Neural progenitor cell (in vitro differentiated cells): ENCODE results near the gene HCCS. TPM values are rescaled to one million over a fixed set of nuclear protein-coding genes. Genes with fewer than 3 reads are reported as not detected.

ENCODE experiments used
- DNase-seq: peaks from one replicate; pipeline ENCODE4 v3.0.0-alpha.2; 2016; ENCODE audit warnings: low spot score
- H2AFZ ChIP-seq: fragments of 200-600 bp; sonication (generic); replicated peaks from 2 replicates; pipeline ENCODE4 v1.6.1; 2016; ENCODE audit warnings: antibody characterized with exemption
- H3F3A ChIP-seq: fragments of 200-600 bp; sonication (generic); 2 replicates; pipeline ENCODE4 v1.6.1; 2016; ENCODE audit warnings: antibody characterized with exemption, low read depth
- H3K27ac ChIP-seq: fragments of 200-600 bp; sonication (generic); 2 replicates; pipeline ENCODE4 v1.5.1; 2016; ENCODE audit warnings: mild to moderate bottlenecking
- H3K27me3 ChIP-seq: fragments of 200-600 bp; sonication (generic); 2 replicates; pipeline ENCODE4 v1.6.1; 2016; ENCODE audit warnings: mild to moderate bottlenecking, moderate library complexity
- H3K36me3 ChIP-seq: fragments of 200-600 bp; sonication (generic); 2 replicates; pipeline ENCODE4 v1.5.1; 2016
- H3K4me1 ChIP-seq: fragments of 200-600 bp; sonication (generic); 2 replicates; pipeline ENCODE4 v1.6.1; 2016; ENCODE audit warnings: mixed run types
- H3K4me2 ChIP-seq: fragments of 200-600 bp; sonication (generic); 2 replicates; pipeline ENCODE4 v1.6.1; 2016
- H3K4me3 ChIP-seq: fragments of 200-600 bp; sonication (generic); 2 replicates; pipeline ENCODE4 v1.5.1; 2016
- H3K79me2 ChIP-seq: fragments of 200-600 bp; sonication (generic); 2 replicates; pipeline ENCODE4 v1.6.1; 2016; ENCODE audit warnings: low read depth
- H3K9ac ChIP-seq: fragments of 200-600 bp; sonication (generic); 2 replicates; pipeline ENCODE4 v1.6.1; 2016
- H3K9me3 ChIP-seq: fragments of 200-600 bp; sonication (generic); 2 replicates; pipeline ENCODE4 v1.5.1; 2016; ENCODE audit warnings: low read depth
- H4K20me1 ChIP-seq: fragments of 200-600 bp; sonication (generic); 2 replicates; pipeline ENCODE4 v1.6.1; 2016; ENCODE audit warnings: low read depth
- H3K27ac Mint-ChIP-seq: 3 replicates; pipeline ENCODE4 v1.8.0; 2021; ENCODE audit warnings: mixed read lengths
- H3K27me3 Mint-ChIP-seq: 2 replicates; pipeline ENCODE4 v1.8.0; 2022; ENCODE audit warnings: low read depth, mild to moderate bottlenecking, inconsistent platforms, moderate library complexity, mixed read lengths; ENCODE audit not compliant: insufficient read depth
- H3K36me3 Mint-ChIP-seq: 3 replicates; pipeline ENCODE4 v1.8.0; 2021; ENCODE audit warnings: mixed read lengths
- H3K4me1 Mint-ChIP-seq: 3 replicates; pipeline ENCODE4 v1.8.0; 2021; ENCODE audit warnings: mixed read lengths
- H3K4me3 Mint-ChIP-seq: 3 replicates; pipeline ENCODE4 v1.8.0; 2021; ENCODE audit warnings: mild to moderate bottlenecking, moderate library complexity, mixed read lengths
- H3K9me3 Mint-ChIP-seq: 3 replicates; pipeline ENCODE4 v1.8.0; 2020; ENCODE audit warnings: mixed read lengths
- CTCF ChIP-seq: fragments of 200-600 bp; sonication (generic); IDR thresholded peaks from 2 replicates; pipeline ENCODE4 v1.5.1; 2017; ENCODE audit warnings: antibody characterized with exemption, mild to moderate bottlenecking
- EZH2 ChIP-seq: fragments of 200-600 bp; sonication (generic); IDR thresholded peaks from 2 replicates; pipeline ENCODE4 v1.6.1; 2017; ENCODE audit warnings: antibody characterized with exemption, mild to moderate bottlenecking, moderate library complexity
- EZH2phosphoT487 ChIP-seq: fragments of 200-600 bp; sonication (generic); IDR thresholded peaks from 2 replicates; pipeline ENCODE4 v1.6.1; 2017; ENCODE audit warnings: antibody characterized with exemption
- total RNA-seq: library from RNA; depleted of rRNA; stranded (reverse); fragments of >200 nt; gene quantifications from 2 replicates; pipeline ENCODE4 v1.2.3, GENCODE V29; 2015; ENCODE audit warnings: low replicate concordance

Gene HCCS
- total RNA-seq, 1 donor from 2014 or later = 19.8 TPM

DNA sequence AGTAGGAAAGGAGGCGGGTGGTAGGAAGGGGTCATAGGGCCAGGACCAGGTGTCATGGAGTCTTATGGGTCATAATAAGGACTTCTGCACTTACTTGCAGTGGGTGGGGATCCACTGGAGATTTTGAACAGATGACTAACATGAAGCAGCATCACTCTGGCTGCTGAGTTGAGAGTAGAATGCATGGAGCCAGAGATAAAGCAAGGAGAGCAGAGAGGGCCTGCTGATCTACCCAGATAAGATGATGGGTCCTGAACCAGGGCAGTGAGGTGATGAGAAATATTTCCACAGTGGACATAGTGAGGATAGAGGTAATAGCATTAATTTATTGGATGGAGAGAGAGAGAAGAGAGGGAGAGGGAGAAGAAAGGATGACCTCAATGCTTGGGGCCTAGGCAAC is 48.0 kb downstream of the HCCS start:
- no peaks in the 10 kb centered on the region for H3K9me3 Mint-ChIP-seq
- TF ChIP-seq EZH2 = no peak
- TF ChIP-seq CTCF = no peak
- no peak for TF ChIP-seq EZH2phosphoT487
- H3K36me3 Mint-ChIP-seq = peaks cover 1% of the 10 kb centered on the region
- Histone ChIP-seq H3K36me3 (no peaks in the 10 kb centered on the region), H3K9me3 (no peaks in the 10 kb centered on the region), H3F3A (no peaks in the 10 kb centered on the region), H3K27ac (no peak overlapping the region), H4K20me1 (no peaks in the 10 kb centered on the region), H2AFZ (no peak overlapping the region), H3K4me3 (no peak overlapping the region), H3K4me1 (no peaks in the 10 kb centered on the region), H3K27me3 (no peaks in the 10 kb centered on the region), H3K4me2 (no peak overlapping the region), H3K9ac (no peak overlapping the region), H3K79me2 (no peaks in the 10 kb centered on the region)
- DNase-seq = no peak
- no peaks in the 10 kb centered on the region for H3K27me3 Mint-ChIP-seq
- H3K4me1 Mint-ChIP-seq = no peaks in the 10 kb centered on the region
- no peak overlapping the region for H3K4me3 Mint-ChIP-seq
- no peak overlapping the region for H3K27ac Mint-ChIP-seq

- Histone ChIP-seq H3K4me3 (no peak overlapping the region), H2AFZ (no peak overlapping the region), H3K27me3 (no peaks in the 10 kb centered on the region), H3K4me1 (no peaks in the 10 kb centered on the region), H3K9ac (no peak overlapping the region), H4K20me1 (no peaks in the 10 kb centered on the region), H3K79me2 (no peaks in the 10 kb centered on the region), H3K36me3 (no peaks in the 10 kb centered on the region), H3K27ac (no peak overlapping the region), H3K4me2 (no peak overlapping the region), H3K9me3 (no peaks in the 10 kb centered on the region), H3F3A (no peaks in the 10 kb centered on the region)
- no peak overlapping the region for H3K4me3 Mint-ChIP-seq
- TF ChIP-seq EZH2 (no peak), EZH2phosphoT487 (no peak), CTCF (no peak)
- no peak overlapping the region for H3K27ac Mint-ChIP-seq
- H3K36me3 Mint-ChIP-seq = peaks cover 3% of the 10 kb centered on the region
- H3K27me3 Mint-ChIP-seq = no peaks in the 10 kb centered on the region
- no peaks in the 10 kb centered on the region for H3K4me1 Mint-ChIP-seq
- H3K9me3 Mint-ChIP-seq = no peaks in the 10 kb centered on the region
- no peak for DNase-seq
These were observed 53.3 kb downstream of the HCCS start for GRCh38 chrX:11164433-11164832.

GRCh38 chrX:11171956-11172355 is 60.8 kb downstream of the HCCS start:
- Mint-ChIP-seq H3K36me3 (peaks cover 3% of the 10 kb centered on the region), H3K4me3 (no peak overlapping the region)

More at GRCh38 chrX:11171956-11172355, 60.8 kb downstream of the HCCS start:
- Histone ChIP-seq H3K4me3 (no peak overlapping the region), H3K4me2 (no peak overlapping the region), H3K9me3 (no peaks in the 10 kb centered on the region), H3K27ac (no peak overlapping the region), H3K4me1 (no peaks in the 10 kb centered on the region), H3K36me3 (no peaks in the 10 kb centered on the region), H3K79me2 (no peaks in the 10 kb centered on the region), H2AFZ (no peak overlapping the region), H3K9ac (no peak overlapping the region), H3F3A (no peaks in the 10 kb centered on the region), H3K27me3 (no peaks in the 10 kb centered on the region), H4K20me1 (no peaks in the 10 kb centered on the region)
- H3K27ac Mint-ChIP-seq = no peak overlapping the region
- TF ChIP-seq EZH2 (no peak), EZH2phosphoT487 (no peak), CTCF (no peak)
- DNase-seq = no peak
- no peaks in the 10 kb centered on the region for H3K9me3 Mint-ChIP-seq
- H3K27me3 Mint-ChIP-seq = no peaks in the 10 kb centered on the region
- no peaks in the 10 kb centered on the region for H3K4me1 Mint-ChIP-seq
